Neural cell (in vitro differentiated cells): ENCODE measurements around the gene TEX2. TPM values are rescaled to one million over a fixed set of nuclear protein-coding genes. Genes with fewer than 3 reads are reported as not detected.

ENCODE experiments used
- H2AFZ ChIP-seq: fragments of 200-600, 300-800 bp; sonication (generic), shearing (Covaris generic); 2 replicates; pipeline ENCODE4 v1.6.0; 2014; ENCODE audit warnings: low read depth, mild to moderate bottlenecking, antibody characterized with exemption, low read length, moderate library complexity
- H3F3A ChIP-seq: fragments of 200-600 bp; shearing (Covaris generic); 2 replicates; pipeline ENCODE4 v1.6.1; 2016; ENCODE audit warnings: mild to moderate bottlenecking, moderate library complexity, mixed read lengths, antibody characterized with exemption, low read length; ENCODE audit not compliant: insufficient read depth, poor library complexity, severe bottlenecking
- H3K27ac ChIP-seq: fragments of 200-600, 300-800 bp; sonication (generic), shearing (Covaris generic); 2 replicates; pipeline ENCODE4 v1.5.1; 2014; ENCODE audit warnings: mild to moderate bottlenecking, low read length, moderate library complexity
- H3K27me3 ChIP-seq: fragments of 300-800, 200-600 bp; sonication (generic), shearing (Covaris generic); 2 replicates; pipeline ENCODE4 v1.6.0; 2014; ENCODE audit warnings: mild to moderate bottlenecking, low read depth, low read length, moderate library complexity; ENCODE audit not compliant: insufficient read depth
- H3K36me3 ChIP-seq: fragments of 300-800, 200-600 bp; sonication (generic), shearing (Covaris generic); 2 replicates; pipeline ENCODE4 v1.5.1; 2014; ENCODE audit warnings: mild to moderate bottlenecking, antibody characterized with exemption, low read length, moderate library complexity; ENCODE audit not compliant: insufficient read depth
- H3K4me2 ChIP-seq: fragments of 300-800, 200-600 bp; sonication (generic), shearing (Covaris generic); 2 replicates; pipeline ENCODE4 v1.6.0; 2014; ENCODE audit warnings: mild to moderate bottlenecking, low read length
- H3K4me3 ChIP-seq: fragments of 300-800, 200-600 bp; sonication (generic), shearing (Covaris generic); 2 replicates; pipeline ENCODE4 v1.5.1; 2014; ENCODE audit warnings: mild to moderate bottlenecking, low read length, moderate library complexity
- H3K79me2 ChIP-seq: fragments of 200-600 bp; shearing (Covaris generic); replicated peaks from 2 replicates; pipeline ENCODE4 v1.6.0; 2014; ENCODE audit warnings: mild to moderate bottlenecking, low read length, moderate library complexity; ENCODE audit not compliant: insufficient read depth
- H3K9ac ChIP-seq: fragments of 300-800, 200-600 bp; sonication (generic), shearing (Covaris generic); 2 replicates; pipeline ENCODE4 v1.6.1; 2016; ENCODE audit warnings: mild to moderate bottlenecking, low read length, mixed read lengths
- H3K9me2 ChIP-seq: fragments of 200-600 bp; shearing (Covaris generic); 2 replicates; pipeline ENCODE4 v1.6.1; 2016; ENCODE audit warnings: mild to moderate bottlenecking, low read length, mixed read lengths; ENCODE audit not compliant: insufficient read depth
- H3K9me3 ChIP-seq: fragments of 200-600, 300-800 bp; sonication (generic), shearing (Covaris generic); 2 replicates; pipeline ENCODE4 v1.6.1; 2016; ENCODE audit warnings: mild to moderate bottlenecking, mixed run types, low read length, moderate library complexity, mixed read lengths
- H4K20me1 ChIP-seq: fragments of 200-600 bp; shearing (Covaris generic); 2 replicates; pipeline ENCODE4 v1.6.1; 2016; ENCODE audit warnings: mild to moderate bottlenecking, mixed run types; ENCODE audit not compliant: insufficient read depth
- EP300 ChIP-seq: fragments of 450-650 bp; conservative IDR thresholded peaks from 2 replicates; pipeline ENCODE4 v1.6.1; 2014; ENCODE audit warnings: antibody characterized with exemption, mild to moderate bottlenecking, moderate library complexity; ENCODE audit not compliant: poor library complexity, severe bottlenecking
- EZH2 ChIP-seq: fragments of 200-600, 300-800 bp; shearing (Covaris generic), sonication (generic); IDR thresholded peaks from 2 replicates; pipeline ENCODE4 v1.6.1; 2014; ENCODE audit warnings: antibody characterized with exemption, low read length, borderline replicate concordance, mild to moderate bottlenecking; ENCODE audit not compliant: insufficient read depth, poor library complexity, severe bottlenecking
- MXI1 ChIP-seq: fragments of 450-650 bp; conservative IDR thresholded peaks from 2 replicates; pipeline ENCODE4 v1.6.1; 2014; ENCODE audit warnings: antibody characterized with exemption, mild to moderate bottlenecking; ENCODE audit not compliant: poor library complexity, severe bottlenecking
- POLR2AphosphoS5 ChIP-seq: IDR thresholded peaks from 2 replicates; pipeline ENCODE4 v1.6.1; 2012
- RAD21 ChIP-seq: fragments of 450-650 bp; conservative IDR thresholded peaks from 2 replicates; pipeline ENCODE4 v1.6.1; 2014; ENCODE audit warnings: antibody characterized with exemption, mild to moderate bottlenecking, moderate library complexity
- REST ChIP-seq: IDR thresholded peaks from 2 replicates; pipeline ENCODE4 v1.6.1; 2012; ENCODE audit warnings: borderline replicate concordance
- SMC3 ChIP-seq: fragments of 450-650 bp; conservative IDR thresholded peaks from 2 replicates; pipeline ENCODE4 v1.6.1; 2014; ENCODE audit warnings: antibody characterized with exemption, mild to moderate bottlenecking, moderate library complexity; ENCODE audit not compliant: poor library complexity
- TAF1 ChIP-seq: IDR thresholded peaks from 2 replicates; pipeline ENCODE4 v1.6.1; 2012; ENCODE audit warnings: low read depth
- polyA minus RNA-seq: library from RNA; depleted of rRNA, polyadenylated mRNA; stranded (reverse); fragments of >200 nt; gene quantifications from 2 replicates; pipeline ENCODE4 v1.2.3, GENCODE V29; 2014
- polyA plus RNA-seq: library from polyadenylated mRNA; depleted of rRNA; stranded (reverse); fragments of >200 nt; gene quantifications from 2 replicates; pipeline ENCODE4 v1.2.3, GENCODE V29; 2014
- TF ChIP-seq, protein P1 (sequence below): fragments of 450-650 bp; IDR thresholded peaks from 2 replicates; pipeline ENCODE4 v1.5.1; 2014; ENCODE audit warnings: antibody characterized with exemption, mild to moderate bottlenecking, moderate library complexity; ENCODE audit not compliant: poor library complexity, severe bottlenecking

The TEX2 gene
- 19.7 and 20.6 TPM in 2 replicates for polyA plus RNA-seq
- polyA minus RNA-seq = 30.2 and 41.6 TPM in 2 replicates

GRCh38 chr17:64263000-64263766 lies at the start of gene TEX2:
Gene TEX2, minus strand, starts transcription at chr17:64263260. Its CDS starts 49,043 bp downstream, at chr17:64214217.
- Histone ChIP-seq H2AFZ (peak within 1 kb of the TSS; percentile 58), H3K9me2 (no peaks in the 10 kb centered on the region), H3K36me3 (no peaks in the 10 kb centered on the region), H3F3A (no peaks in the 10 kb centered on the region), H3K4me2 (peak within 1 kb of the TSS; percentile 71), H4K20me1 (no peaks in the 10 kb centered on the region), H3K79me2 (peaks cover 6% of the 10 kb centered on the region), H3K9me3 (no peaks in the 10 kb centered on the region), H3K27me3 (peaks cover 5% of the 10 kb centered on the region), H3K9ac (peak within 1 kb of the TSS; percentile 68), H3K4me3 (peak within 1 kb of the TSS; percentile 96), H3K27ac (peak within 1 kb of the TSS; percentile 20)
- TF ChIP-seq, protein P1, sequence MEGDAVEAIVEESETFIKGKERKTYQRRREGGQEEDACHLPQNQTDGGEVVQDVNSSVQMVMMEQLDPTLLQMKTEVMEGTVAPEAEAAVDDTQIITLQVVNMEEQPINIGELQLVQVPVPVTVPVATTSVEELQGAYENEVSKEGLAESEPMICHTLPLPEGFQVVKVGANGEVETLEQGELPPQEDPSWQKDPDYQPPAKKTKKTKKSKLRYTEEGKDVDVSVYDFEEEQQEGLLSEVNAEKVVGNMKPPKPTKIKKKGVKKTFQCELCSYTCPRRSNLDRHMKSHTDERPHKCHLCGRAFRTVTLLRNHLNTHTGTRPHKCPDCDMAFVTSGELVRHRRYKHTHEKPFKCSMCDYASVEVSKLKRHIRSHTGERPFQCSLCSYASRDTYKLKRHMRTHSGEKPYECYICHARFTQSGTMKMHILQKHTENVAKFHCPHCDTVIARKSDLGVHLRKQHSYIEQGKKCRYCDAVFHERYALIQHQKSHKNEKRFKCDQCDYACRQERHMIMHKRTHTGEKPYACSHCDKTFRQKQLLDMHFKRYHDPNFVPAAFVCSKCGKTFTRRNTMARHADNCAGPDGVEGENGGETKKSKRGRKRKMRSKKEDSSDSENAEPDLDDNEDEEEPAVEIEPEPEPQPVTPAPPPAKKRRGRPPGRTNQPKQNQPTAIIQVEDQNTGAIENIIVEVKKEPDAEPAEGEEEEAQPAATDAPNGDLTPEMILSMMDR = no peak
- peak; percentile 10 for TF ChIP-seq MXI1
- TF ChIP-seq POLR2AphosphoS5 = peak; percentile 49

GRCh38 chr17:64309710-64310109 lies 46.6 kb upstream of the TEX2 start:
- Histone ChIP-seq H3K9me3 (no peaks in the 10 kb centered on the region), H3K27me3 (no peaks in the 10 kb centered on the region), H3K9ac (no peak overlapping the region), H3K4me2 (no peak overlapping the region), H2AFZ (no peak overlapping the region), H4K20me1 (no peaks in the 10 kb centered on the region), H3F3A (no peaks in the 10 kb centered on the region), H3K27ac (no peak overlapping the region), H3K9me2 (no peaks in the 10 kb centered on the region), H3K36me3 (no peaks in the 10 kb centered on the region), H3K79me2 (no peaks in the 10 kb centered on the region), H3K4me3 (no peak overlapping the region)
- TF ChIP-seq SMC3 (no peak), EP300 (no peak), TAF1 (no peak), POLR2AphosphoS5 (no peak), REST (no peak), RAD21 (no peak), MXI1 (no peak), EZH2 (no peak)
- TF ChIP-seq, protein P1 = no peak
